Memory B cell (primary cell): Measurements from ENCODE around the gene GPR137.
"Not testable (repeated sequence)": the region's sequence is repeated elsewhere in the genome, so short reads cannot be mapped to it uniquely, and the experiment has no call there.

Experiments used
- ATAC-seq: fragments of 150-1000 bp; cut with Tn5 transposase; 2 replicates; pipeline ENCODE4 v1.10.0; 2021; ENCODE audit warnings: low read depth, mild to moderate bottlenecking, moderate library complexity
- DNase-seq, 2 donors: peaks; one replicate each; pipeline ENCODE4 v3.0.0; 2022; ENCODE audit warnings: low spot score in 2 of 2
- H3K27ac Mint-ChIP-seq: one replicate; pipeline ENCODE4 v1.8.0; 2022; ENCODE audit warnings: mild to moderate bottlenecking, moderate library complexity, mixed read lengths
- H3K27me3 Mint-ChIP-seq: one replicate; pipeline ENCODE4 v1.8.0; 2022; ENCODE audit warnings: mixed read lengths
- H3K36me3 Mint-ChIP-seq: one replicate; pipeline ENCODE4 v1.8.0; 2022; ENCODE audit warnings: mild to moderate bottlenecking, mixed read lengths
- H3K4me1 Mint-ChIP-seq: one replicate; pipeline ENCODE4 v1.8.0; 2022; ENCODE audit warnings: mixed read lengths
- H3K4me3 Mint-ChIP-seq: one replicate; pipeline ENCODE4 v1.8.0; 2022; ENCODE audit warnings: mild to moderate bottlenecking, moderate library complexity, mixed read lengths
- H3K9me3 Mint-ChIP-seq: one replicate; pipeline ENCODE4 v1.8.0; 2022; ENCODE audit warnings: mixed read lengths

The GPR137 gene

GRCh38 chr11:64317961-64318765 is 32.5 kb downstream of the GPR137 start, which contains the start of gene PRDX5:
Gene PRDX5, plus strand, starts transcription at chr11:64318121. Its CDS starts 95 bp downstream, at chr11:64318216.
- Mint-ChIP-seq H3K9me3 (no peaks in the 10 kb centered on the region), H3K27ac (peak within 1 kb of the TSS; percentile 99), H3K27me3 (no peaks in the 10 kb centered on the region), H3K4me3 (peak within 1 kb of the TSS; percentile 96), H3K36me3 (peaks cover 11% of the 10 kb centered on the region), H3K4me1 (peaks cover 13% of the 10 kb centered on the region)
- ATAC-seq = peak; percentile 74
- DNase-seq = peak; percentile 59 to 94

GRCh38 chr11:64318766-64319761 is 33.4 kb downstream of the GPR137 start:
- DNase-seq (no peak), ATAC-seq (no peak)
- H3K27me3 Mint-ChIP-seq = no peaks in the 10 kb centered on the region
- peak overlapping the region; percentile 99 for H3K27ac Mint-ChIP-seq
- H3K4me3 Mint-ChIP-seq = peak overlapping the region; percentile 96
- H3K9me3 Mint-ChIP-seq = no peaks in the 10 kb centered on the region
- H3K36me3 Mint-ChIP-seq = peaks cover 11% of the 10 kb centered on the region
- H3K4me1 Mint-ChIP-seq = peaks cover 11% of the 10 kb centered on the region

GRCh38 chr11:64320556-64320955 is 34.9 kb downstream of the GPR137 start:
- H3K27ac Mint-ChIP-seq = no peak overlapping the region
- H3K36me3 Mint-ChIP-seq = peaks cover 9% of the 10 kb centered on the region
- H3K9me3 Mint-ChIP-seq = no peaks in the 10 kb centered on the region
- peaks cover 11% of the 10 kb centered on the region for H3K4me1 Mint-ChIP-seq
- no peak for DNase-seq
- no peak for ATAC-seq
- no peak overlapping the region for H3K4me3 Mint-ChIP-seq
- H3K27me3 Mint-ChIP-seq = no peaks in the 10 kb centered on the region

GRCh38 chr11:64321026-64321425 is 35.4 kb downstream of the GPR137 start:
- H3K9me3 Mint-ChIP-seq = no peaks in the 10 kb centered on the region
- no peak overlapping the region for H3K4me3 Mint-ChIP-seq
- no peaks in the 10 kb centered on the region for H3K27me3 Mint-ChIP-seq
- no peak overlapping the region for H3K27ac Mint-ChIP-seq
- H3K36me3 Mint-ChIP-seq = peaks cover 9% of the 10 kb centered on the region
- no peak for DNase-seq
- no peak for ATAC-seq
- H3K4me1 Mint-ChIP-seq = peaks cover 11% of the 10 kb centered on the region

GRCh38 chr11:64321533-64321932 is 35.9 kb downstream of the GPR137 start:
- Mint-ChIP-seq H3K4me3 (no peak overlapping the region), H3K27me3 (no peaks in the 10 kb centered on the region), H3K9me3 (no peaks in the 10 kb centered on the region), H3K4me1 (peaks cover 11% of the 10 kb centered on the region), H3K27ac (no peak overlapping the region), H3K36me3 (peaks cover 9% of the 10 kb centered on the region)
- DNase-seq (no peak), ATAC-seq (no peak)

GRCh38 chr11:64322925-64323260 is 37.2 kb downstream of the GPR137 start:
- H3K27ac Mint-ChIP-seq = peak overlapping the region; percentile 38
- H3K36me3 Mint-ChIP-seq = peaks cover 9% of the 10 kb centered on the region
- no peaks in the 10 kb centered on the region for H3K27me3 Mint-ChIP-seq
- DNase-seq = no peak
- peaks cover 9% of the 10 kb centered on the region for H3K4me1 Mint-ChIP-seq
- H3K4me3 Mint-ChIP-seq = no peak overlapping the region
- H3K9me3 Mint-ChIP-seq = no peaks in the 10 kb centered on the region
- ATAC-seq = no peak

GRCh38 chr11:64323373-64323772 is 37.7 kb downstream of the GPR137 start:
- Mint-ChIP-seq H3K27ac (peak overlapping the region; percentile 38), H3K27me3 (no peaks in the 10 kb centered on the region), H3K36me3 (peaks cover 9% of the 10 kb centered on the region), H3K9me3 (no peaks in the 10 kb centered on the region), H3K4me3 (no peak overlapping the region), H3K4me1 (peaks cover 6% of the 10 kb centered on the region)
- no peak for ATAC-seq
- no peak for DNase-seq

GRCh38 chr11:64323984-64324383 is 38.3 kb downstream of the GPR137 start:
- H3K36me3 Mint-ChIP-seq, H3K4me1 Mint-ChIP-seq, H3K4me3 Mint-ChIP-seq, ATAC-seq, H3K9me3 Mint-ChIP-seq, H3K27me3 Mint-ChIP-seq, DNase-seq: not testable (repeated sequence)
- peak overlapping the region; percentile 19 for H3K27ac Mint-ChIP-seq

- Mint-ChIP-seq H3K36me3 (peaks cover 9% of the 10 kb centered on the region), H3K27ac (no peak overlapping the region), H3K27me3 (no peaks in the 10 kb centered on the region), H3K4me1 (no peaks in the 10 kb centered on the region), H3K4me3 (no peak overlapping the region), H3K9me3 (no peaks in the 10 kb centered on the region)
- DNase-seq (no peak), ATAC-seq (no peak)
Observed at GRCh38 chr11:64324692-64325469, 39.2 kb downstream of the GPR137 start.

GRCh38 chr11:64327375-64327774 is 41.7 kb downstream of the GPR137 start:
- Mint-ChIP-seq H3K27me3 (no peaks in the 10 kb centered on the region), H3K36me3 (no peaks in the 10 kb centered on the region), H3K9me3 (no peaks in the 10 kb centered on the region), H3K4me1 (peaks cover 11% of the 10 kb centered on the region), H3K4me3 (no peak overlapping the region), H3K27ac (no peak overlapping the region)
- DNase-seq = no peak
- ATAC-seq = no peak

GRCh38 chr11:64327993-64328392 is 42.3 kb downstream of the GPR137 start:
- no peak overlapping the region for H3K27ac Mint-ChIP-seq
- H3K4me1 Mint-ChIP-seq = peaks cover 11% of the 10 kb centered on the region
- DNase-seq = no peak
- no peaks in the 10 kb centered on the region for H3K36me3 Mint-ChIP-seq
- H3K4me3 Mint-ChIP-seq = no peak overlapping the region
- no peaks in the 10 kb centered on the region for H3K9me3 Mint-ChIP-seq
- no peak for ATAC-seq
- H3K27me3 Mint-ChIP-seq = no peaks in the 10 kb centered on the region

- peaks cover 25% of the 10 kb centered on the region for H3K4me1 Mint-ChIP-seq
- DNase-seq (no peak), ATAC-seq (no peak)
- no peaks in the 10 kb centered on the region for H3K27me3 Mint-ChIP-seq
- H3K36me3 Mint-ChIP-seq = no peaks in the 10 kb centered on the region
- no peaks in the 10 kb centered on the region for H3K9me3 Mint-ChIP-seq
- no peak overlapping the region for H3K4me3 Mint-ChIP-seq
- H3K27ac Mint-ChIP-seq = no peak overlapping the region
Observed at GRCh38 chr11:64330888-64331287, 45.2 kb downstream of the GPR137 start.

GRCh38 chr11:64331569-64332371 is 46.1 kb downstream of the GPR137 start:
- no peaks in the 10 kb centered on the region for H3K9me3 Mint-ChIP-seq
- peak; percentile 55 to 60 for DNase-seq
- no peaks in the 10 kb centered on the region for H3K27me3 Mint-ChIP-seq
- ATAC-seq = peak; percentile 55
- peaks cover 27% of the 10 kb centered on the region for H3K4me1 Mint-ChIP-seq
- H3K36me3 Mint-ChIP-seq = no peaks in the 10 kb centered on the region
- peak overlapping the region; percentile 29 for H3K27ac Mint-ChIP-seq
- peak overlapping the region; percentile 63 for H3K4me3 Mint-ChIP-seq
